ENCODE results near the gene MAPKAPK2. TPM values are rescaled to one million over a fixed set of nuclear protein-coding genes. Genes with fewer than 3 reads are reported as not detected.

MAPKAPK2 gene
- total and polyA plus RNA-seq, 2 experiments from 2014 or later: 12.8 to 39.4 TPM

DNA sequence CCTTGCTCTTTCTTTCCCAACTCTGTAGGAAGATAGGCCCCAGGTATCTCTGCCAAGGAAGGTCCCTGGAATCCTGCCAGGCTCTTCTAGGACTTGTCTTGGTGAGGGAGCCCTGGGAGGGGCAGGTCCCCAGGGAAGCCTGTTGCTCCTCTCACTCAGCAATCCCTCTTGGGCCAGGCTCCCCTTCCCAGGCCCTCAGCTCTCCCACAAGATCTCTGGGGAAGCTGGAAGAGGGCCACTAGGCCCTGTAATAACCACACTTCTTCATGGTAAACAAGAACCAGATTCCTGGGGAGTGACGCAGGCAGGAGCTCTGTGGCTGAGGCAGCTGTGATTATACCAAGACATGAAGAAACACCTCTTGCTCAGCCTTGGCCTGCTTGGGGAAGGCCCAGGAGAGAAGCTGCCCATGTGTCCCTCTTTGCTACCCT, 9.9 kb upstream of the MAPKAPK2 start:
- H3K27me3 ChIP-seq: no peaks in the 10 kb centered on the region
- TF ChIP-seq, protein P1, sequence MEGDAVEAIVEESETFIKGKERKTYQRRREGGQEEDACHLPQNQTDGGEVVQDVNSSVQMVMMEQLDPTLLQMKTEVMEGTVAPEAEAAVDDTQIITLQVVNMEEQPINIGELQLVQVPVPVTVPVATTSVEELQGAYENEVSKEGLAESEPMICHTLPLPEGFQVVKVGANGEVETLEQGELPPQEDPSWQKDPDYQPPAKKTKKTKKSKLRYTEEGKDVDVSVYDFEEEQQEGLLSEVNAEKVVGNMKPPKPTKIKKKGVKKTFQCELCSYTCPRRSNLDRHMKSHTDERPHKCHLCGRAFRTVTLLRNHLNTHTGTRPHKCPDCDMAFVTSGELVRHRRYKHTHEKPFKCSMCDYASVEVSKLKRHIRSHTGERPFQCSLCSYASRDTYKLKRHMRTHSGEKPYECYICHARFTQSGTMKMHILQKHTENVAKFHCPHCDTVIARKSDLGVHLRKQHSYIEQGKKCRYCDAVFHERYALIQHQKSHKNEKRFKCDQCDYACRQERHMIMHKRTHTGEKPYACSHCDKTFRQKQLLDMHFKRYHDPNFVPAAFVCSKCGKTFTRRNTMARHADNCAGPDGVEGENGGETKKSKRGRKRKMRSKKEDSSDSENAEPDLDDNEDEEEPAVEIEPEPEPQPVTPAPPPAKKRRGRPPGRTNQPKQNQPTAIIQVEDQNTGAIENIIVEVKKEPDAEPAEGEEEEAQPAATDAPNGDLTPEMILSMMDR (IDR thresholded peaks at IDR 0.05; ENCODE audit: poor library complexity): no peak
- TF ChIP-seq EZH2 (IDR thresholded peaks at IDR 0.05; ENCODE audit: borderline replicate concordance) (no peak), EZH2phosphoT487 (IDR thresholded peaks at IDR 0.05; ENCODE audit: low read depth, severe bottlenecking, unreplicated experiment) (no peak)
- H2AFZ ChIP-seq: no peak overlapping the region
- peaks cover 25% of the 10 kb centered on the region for H3K4me1 ChIP-seq (ENCODE audit: insufficient read depth)
- no peaks in the 10 kb centered on the region for H3K79me2 ChIP-seq
- peak; percentile 83 for DNase-seq (ENCODE audit: low spot score)
- H3K36me3 ChIP-seq (replicated peaks; ENCODE audit: insufficient read depth, low read depth): no peaks in the 10 kb centered on the region
- no peaks in the 10 kb centered on the region for H4K20me1 ChIP-seq (ENCODE audit: insufficient read depth, poor library complexity, severe bottlenecking)
- WGBS (ENCODE audit: low lambda C conversion rate, missing lambda C conversion rate): 22% methylated on average over 1 of the region's 1 CpG
- H3K27ac ChIP-seq: peak overlapping the region; percentile 77
- no peak overlapping the region for H3K4me2 ChIP-seq
- H3K9me3 ChIP-seq (ENCODE audit: low read depth): no peaks in the 10 kb centered on the region
- H3K9me2 ChIP-seq (replicated peaks; ENCODE audit: insufficient read depth): no peaks in the 10 kb centered on the region
- H3K4me3 ChIP-seq: no peak overlapping the region

DNA sequence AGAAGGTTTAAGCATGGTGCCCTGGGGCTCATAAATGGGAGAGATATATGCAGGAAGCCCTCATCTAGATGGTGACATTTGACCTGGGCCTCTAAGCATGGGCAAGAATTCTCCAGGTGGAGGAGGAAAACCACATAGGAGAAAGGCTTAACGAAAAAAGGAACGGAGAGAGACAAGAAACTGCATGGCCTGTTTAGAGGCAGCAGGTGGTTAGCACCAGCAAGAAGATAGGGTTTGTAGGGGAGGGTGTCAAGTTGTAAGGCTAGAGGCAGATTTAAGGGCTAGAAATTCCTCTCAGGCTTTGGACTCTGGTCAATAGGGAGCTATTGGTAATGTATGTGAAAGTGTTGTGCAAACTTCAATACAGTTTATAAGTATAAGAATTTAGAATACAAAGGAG, 8.2 kb upstream of the MAPKAPK2 start:
- H3K27me3 ChIP-seq: no peaks in the 10 kb centered on the region
- WGBS (ENCODE audit: low lambda C conversion rate, missing lambda C conversion rate): 92% methylated on average over 2 of the region's 2 CpGs

DNA sequence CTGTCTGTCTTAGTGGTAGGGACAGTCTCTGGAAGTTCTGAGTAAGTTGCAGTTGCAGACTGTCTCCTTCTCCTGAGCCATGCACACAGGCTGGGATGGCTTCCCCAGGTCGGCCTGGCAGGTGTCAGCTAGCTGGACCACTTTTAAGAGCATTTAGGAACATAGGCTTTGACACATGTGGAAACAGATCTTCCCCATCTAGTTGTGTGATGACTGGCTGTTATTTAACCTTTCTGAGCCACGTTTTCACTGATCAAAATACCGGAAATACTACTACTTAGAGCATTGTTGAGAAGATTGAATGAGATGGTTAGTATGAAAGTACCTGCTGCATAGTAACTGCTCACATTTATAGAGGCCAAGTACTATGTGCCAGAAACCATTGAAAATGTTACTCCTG, 6.2 kb upstream of the MAPKAPK2 start:
- WGBS (ENCODE audit: low lambda C conversion rate, missing lambda C conversion rate): 81% methylated on average over 3 of the region's 3 CpGs
- H4K20me1 ChIP-seq (ENCODE audit: insufficient read depth, poor library complexity, severe bottlenecking): no peaks in the 10 kb centered on the region

More for the DNA sequence above, 8.2 kb upstream of the MAPKAPK2 start:
- H3K4me1 ChIP-seq (ENCODE audit: insufficient read depth): peaks cover 22% of the 10 kb centered on the region
- no peaks in the 10 kb centered on the region for H4K20me1 ChIP-seq (ENCODE audit: insufficient read depth, poor library complexity, severe bottlenecking)
- H3K36me3 ChIP-seq (replicated peaks; ENCODE audit: insufficient read depth, low read depth): no peaks in the 10 kb centered on the region
- H3K79me2 ChIP-seq: no peaks in the 10 kb centered on the region
- no peak for TF ChIP-seq EZH2 (IDR thresholded peaks at IDR 0.05; ENCODE audit: borderline replicate concordance)
- TF ChIP-seq EZH2phosphoT487 (IDR thresholded peaks at IDR 0.05; ENCODE audit: low read depth, severe bottlenecking, unreplicated experiment): no peak
- TF ChIP-seq, protein P1 (IDR thresholded peaks at IDR 0.05; ENCODE audit: poor library complexity): no peak
- H2AFZ ChIP-seq: no peak overlapping the region
- no peak overlapping the region for H3K4me3 ChIP-seq
- no peak overlapping the region for H3K27ac ChIP-seq
- H3K9me3 ChIP-seq (ENCODE audit: low read depth): no peaks in the 10 kb centered on the region
- no peak overlapping the region for H3K4me2 ChIP-seq
- no peaks in the 10 kb centered on the region for H3K9me2 ChIP-seq (replicated peaks; ENCODE audit: insufficient read depth)
- no peak for DNase-seq (ENCODE audit: low spot score)

More for the DNA sequence above, 6.2 kb upstream of the MAPKAPK2 start:
- Histone ChIP-seq H3K9me2 (replicated peaks; ENCODE audit: insufficient read depth) (no peaks in the 10 kb centered on the region), H3K4me3 (no peak overlapping the region), H3K79me2 (no peaks in the 10 kb centered on the region), H3K4me2 (no peak overlapping the region), H3K9me3 (ENCODE audit: low read depth) (no peaks in the 10 kb centered on the region), H3K4me1 (ENCODE audit: insufficient read depth) (peaks cover 21% of the 10 kb centered on the region), H3K27me3 (no peaks in the 10 kb centered on the region), H3K27ac (no peak overlapping the region), H3K36me3 (replicated peaks; ENCODE audit: insufficient read depth, low read depth) (no peaks in the 10 kb centered on the region), H2AFZ (no peak overlapping the region)
- TF ChIP-seq EZH2phosphoT487 (IDR thresholded peaks at IDR 0.05; ENCODE audit: low read depth, severe bottlenecking, unreplicated experiment): no peak
- no peak for TF ChIP-seq EZH2 (IDR thresholded peaks at IDR 0.05; ENCODE audit: borderline replicate concordance)
- TF ChIP-seq, protein P1 (IDR thresholded peaks at IDR 0.05; ENCODE audit: poor library complexity): no peak
- no peak for DNase-seq (ENCODE audit: low spot score)

Measured in hepatocyte (in vitro differentiated cells).